ENCODE results near the gene EFNA2. TPM values are rescaled to one million over a fixed set of nuclear protein-coding genes. Genes with fewer than 3 reads are reported as not detected.

EFNA2 gene
- total RNA-seq, 1 experiment from 2014 or later = 11.4 TPM

- no peaks in the 10 kb centered on the region for H3K27me3 Mint-ChIP-seq (ENCODE audit: low read depth)
- H3K36me3 Mint-ChIP-seq = peaks cover 10% of the 10 kb centered on the region
- ATAC-seq (peak; percentile 48), DNase-seq (ENCODE audit: low spot score) (peak; percentile 92)
- H3K4me3 Mint-ChIP-seq = peak overlapping the region; percentile 65
- H3K9me3 Mint-ChIP-seq = no peaks in the 10 kb centered on the region
- H3K27ac Mint-ChIP-seq = no peak overlapping the region
- ChIA-PET CTCF (interaction anchor here (1.0 to 1.5 kb wide), 2 partner anchors 17 to 19 kb away, joined by 3 to 4 read pairs; no protein-coding TSS in a partner anchor), POLR2A (no interaction called here)
- peaks cover 8% of the 10 kb centered on the region for H3K4me1 Mint-ChIP-seq
- TF ChIP-seq, protein P1, sequence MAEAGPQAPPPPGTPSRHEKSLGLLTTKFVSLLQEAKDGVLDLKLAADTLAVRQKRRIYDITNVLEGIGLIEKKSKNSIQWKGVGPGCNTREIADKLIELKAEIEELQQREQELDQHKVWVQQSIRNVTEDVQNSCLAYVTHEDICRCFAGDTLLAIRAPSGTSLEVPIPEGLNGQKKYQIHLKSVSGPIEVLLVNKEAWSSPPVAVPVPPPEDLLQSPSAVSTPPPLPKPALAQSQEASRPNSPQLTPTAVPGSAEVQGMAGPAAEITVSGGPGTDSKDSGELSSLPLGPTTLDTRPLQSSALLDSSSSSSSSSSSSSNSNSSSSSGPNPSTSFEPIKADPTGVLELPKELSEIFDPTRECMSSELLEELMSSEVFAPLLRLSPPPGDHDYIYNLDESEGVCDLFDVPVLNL (CRISPR knock-in tag; IDR thresholded peaks at IDR 0.05; ENCODE audit: borderline replicate concordance, low read depth) = no peak
- TF ChIP-seq CREM (CRISPR knock-in tag; IDR thresholded peaks at IDR 0.05) (0 out of 2 replicates have a peak, but pooled peaks have one; percentile 1), SMAD3 (CRISPR knock-in tag; IDR thresholded peaks at IDR 0.05; ENCODE audit: borderline replicate concordance) (no peak), HMGA2 (CRISPR knock-in tag; IDR thresholded peaks at IDR 0.05) (no peak), ZSCAN18 (CRISPR knock-in tag; IDR thresholded peaks at IDR 0.05) (no peak), FOXJ3 (CRISPR knock-in tag; IDR thresholded peaks at IDR 0.05; ENCODE audit: borderline replicate concordance) (no peak), ZNF532 (CRISPR knock-in tag; IDR thresholded peaks at IDR 0.05; ENCODE audit: borderline replicate concordance) (no peak), E2F5 (CRISPR knock-in tag; IDR thresholded peaks at IDR 0.05) (0 out of 2 replicates have a peak, but pooled peaks have one; percentile 25), RORB (CRISPR knock-in tag; IDR thresholded peaks at IDR 0.05) (no peak), ATF1 (CRISPR knock-in tag; IDR thresholded peaks at IDR 0.05) (no peak), MYBL2 (CRISPR knock-in tag; IDR thresholded peaks at IDR 0.05) (no peak), NFE2L1 (CRISPR knock-in tag; IDR thresholded peaks at IDR 0.05) (no peak), JUN (CRISPR knock-in tag; IDR thresholded peaks at IDR 0.05) (peak; percentile 44; the same call in 1 of the 2 replicates), PRRX2 (CRISPR knock-in tag; IDR thresholded peaks at IDR 0.05) (0 out of 2 replicates have a peak, but pooled peaks have one; percentile 26), JAZF1 (CRISPR knock-in tag; IDR thresholded peaks at IDR 0.05) (no peak)
- TF ChIP-seq, protein P2, sequence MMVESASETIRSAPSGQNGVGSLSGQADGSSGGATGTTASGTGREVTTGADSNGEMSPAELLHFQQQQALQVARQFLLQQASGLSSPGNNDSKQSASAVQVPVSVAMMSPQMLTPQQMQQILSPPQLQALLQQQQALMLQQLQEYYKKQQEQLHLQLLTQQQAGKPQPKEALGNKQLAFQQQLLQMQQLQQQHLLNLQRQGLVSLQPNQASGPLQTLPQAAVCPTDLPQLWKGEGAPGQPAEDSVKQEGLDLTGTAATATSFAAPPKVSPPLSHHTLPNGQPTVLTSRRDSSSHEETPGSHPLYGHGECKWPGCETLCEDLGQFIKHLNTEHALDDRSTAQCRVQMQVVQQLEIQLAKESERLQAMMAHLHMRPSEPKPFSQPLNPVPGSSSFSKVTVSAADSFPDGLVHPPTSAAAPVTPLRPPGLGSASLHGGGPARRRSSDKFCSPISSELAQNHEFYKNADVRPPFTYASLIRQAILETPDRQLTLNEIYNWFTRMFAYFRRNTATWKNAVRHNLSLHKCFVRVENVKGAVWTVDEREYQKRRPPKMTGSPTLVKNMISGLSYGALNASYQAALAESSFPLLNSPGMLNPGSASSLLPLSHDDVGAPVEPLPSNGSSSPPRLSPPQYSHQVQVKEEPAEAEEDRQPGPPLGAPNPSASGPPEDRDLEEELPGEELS (CRISPR knock-in tag; IDR thresholded peaks at IDR 0.05) = 0 out of 2 replicates have a peak, but pooled peaks have one; percentile 7
- TF ChIP-seq, protein P3, sequence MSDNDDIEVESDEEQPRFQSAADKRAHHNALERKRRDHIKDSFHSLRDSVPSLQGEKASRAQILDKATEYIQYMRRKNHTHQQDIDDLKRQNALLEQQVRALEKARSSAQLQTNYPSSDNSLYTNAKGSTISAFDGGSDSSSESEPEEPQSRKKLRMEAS (CRISPR knock-in tag; IDR thresholded peaks at IDR 0.05) = peak; percentile 53; the same call in 1 of the 2 replicates
- TF ChIP-seq, protein P4, sequence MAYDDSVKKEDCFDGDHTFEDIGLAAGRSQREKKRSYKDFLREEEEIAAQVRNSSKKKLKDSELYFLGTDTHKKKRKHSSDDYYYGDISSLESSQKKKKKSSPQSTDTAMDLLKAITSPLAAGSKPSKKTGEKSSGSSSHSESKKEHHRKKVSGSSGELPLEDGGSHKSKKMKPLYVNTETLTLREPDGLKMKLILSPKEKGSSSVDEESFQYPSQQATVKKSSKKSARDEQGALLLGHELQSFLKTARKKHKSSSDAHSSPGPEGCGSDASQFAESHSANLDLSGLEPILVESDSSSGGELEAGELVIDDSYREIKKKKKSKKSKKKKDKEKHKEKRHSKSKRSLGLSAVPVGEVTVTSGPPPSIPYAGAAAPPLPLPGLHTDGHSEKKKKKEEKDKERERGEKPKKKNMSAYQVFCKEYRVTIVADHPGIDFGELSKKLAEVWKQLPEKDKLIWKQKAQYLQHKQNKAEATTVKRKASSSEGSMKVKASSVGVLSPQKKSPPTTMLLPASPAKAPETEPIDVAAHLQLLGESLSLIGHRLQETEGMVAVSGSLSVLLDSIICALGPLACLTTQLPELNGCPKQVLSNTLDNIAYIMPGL (CRISPR knock-in tag; IDR thresholded peaks at IDR 0.05) = no peak
- TF ChIP-seq, protein P5, sequence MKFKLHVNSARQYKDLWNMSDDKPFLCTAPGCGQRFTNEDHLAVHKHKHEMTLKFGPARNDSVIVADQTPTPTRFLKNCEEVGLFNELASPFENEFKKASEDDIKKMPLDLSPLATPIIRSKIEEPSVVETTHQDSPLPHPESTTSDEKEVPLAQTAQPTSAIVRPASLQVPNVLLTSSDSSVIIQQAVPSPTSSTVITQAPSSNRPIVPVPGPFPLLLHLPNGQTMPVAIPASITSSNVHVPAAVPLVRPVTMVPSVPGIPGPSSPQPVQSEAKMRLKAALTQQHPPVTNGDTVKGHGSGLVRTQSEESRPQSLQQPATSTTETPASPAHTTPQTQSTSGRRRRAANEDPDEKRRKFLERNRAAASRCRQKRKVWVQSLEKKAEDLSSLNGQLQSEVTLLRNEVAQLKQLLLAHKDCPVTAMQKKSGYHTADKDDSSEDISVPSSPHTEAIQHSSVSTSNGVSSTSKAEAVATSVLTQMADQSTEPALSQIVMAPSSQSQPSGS (CRISPR knock-in tag; IDR thresholded peaks at IDR 0.05; ENCODE audit: borderline replicate concordance, low read depth) = no peak
- TF ChIP-seq, protein P6, sequence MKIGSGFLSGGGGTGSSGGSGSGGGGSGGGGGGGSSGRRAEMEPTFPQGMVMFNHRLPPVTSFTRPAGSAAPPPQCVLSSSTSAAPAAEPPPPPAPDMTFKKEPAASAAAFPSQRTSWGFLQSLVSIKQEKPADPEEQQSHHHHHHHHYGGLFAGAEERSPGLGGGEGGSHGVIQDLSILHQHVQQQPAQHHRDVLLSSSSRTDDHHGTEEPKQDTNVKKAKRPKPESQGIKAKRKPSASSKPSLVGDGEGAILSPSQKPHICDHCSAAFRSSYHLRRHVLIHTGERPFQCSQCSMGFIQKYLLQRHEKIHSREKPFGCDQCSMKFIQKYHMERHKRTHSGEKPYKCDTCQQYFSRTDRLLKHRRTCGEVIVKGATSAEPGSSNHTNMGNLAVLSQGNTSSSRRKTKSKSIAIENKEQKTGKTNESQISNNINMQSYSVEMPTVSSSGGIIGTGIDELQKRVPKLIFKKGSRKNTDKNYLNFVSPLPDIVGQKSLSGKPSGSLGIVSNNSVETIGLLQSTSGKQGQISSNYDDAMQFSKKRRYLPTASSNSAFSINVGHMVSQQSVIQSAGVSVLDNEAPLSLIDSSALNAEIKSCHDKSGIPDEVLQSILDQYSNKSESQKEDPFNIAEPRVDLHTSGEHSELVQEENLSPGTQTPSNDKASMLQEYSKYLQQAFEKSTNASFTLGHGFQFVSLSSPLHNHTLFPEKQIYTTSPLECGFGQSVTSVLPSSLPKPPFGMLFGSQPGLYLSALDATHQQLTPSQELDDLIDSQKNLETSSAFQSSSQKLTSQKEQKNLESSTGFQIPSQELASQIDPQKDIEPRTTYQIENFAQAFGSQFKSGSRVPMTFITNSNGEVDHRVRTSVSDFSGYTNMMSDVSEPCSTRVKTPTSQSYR (CRISPR knock-in tag; IDR thresholded peaks at IDR 0.05) = no peak
Observed at GRCh38 chr19:1249298-1249989, 36.2 kb upstream of the EFNA2 start.

Measured in WTC11 (cell line).